Activated T-cell treated with anti-CD3 and anti-CD28 coated beads for 24 hours (primary cell): ENCODE results near the gene MRM2.
"Not testable (repeated sequence)": the region's sequence is repeated elsewhere in the genome, so short reads cannot be mapped to it uniquely, and the experiment has no call there.

Experiments
- DNase-seq: peaks from one replicate; pipeline ENCODE4 v3.0.0-alpha.2; 2020; ENCODE audit warnings: low read depth

The MRM2 gene

DNA sequence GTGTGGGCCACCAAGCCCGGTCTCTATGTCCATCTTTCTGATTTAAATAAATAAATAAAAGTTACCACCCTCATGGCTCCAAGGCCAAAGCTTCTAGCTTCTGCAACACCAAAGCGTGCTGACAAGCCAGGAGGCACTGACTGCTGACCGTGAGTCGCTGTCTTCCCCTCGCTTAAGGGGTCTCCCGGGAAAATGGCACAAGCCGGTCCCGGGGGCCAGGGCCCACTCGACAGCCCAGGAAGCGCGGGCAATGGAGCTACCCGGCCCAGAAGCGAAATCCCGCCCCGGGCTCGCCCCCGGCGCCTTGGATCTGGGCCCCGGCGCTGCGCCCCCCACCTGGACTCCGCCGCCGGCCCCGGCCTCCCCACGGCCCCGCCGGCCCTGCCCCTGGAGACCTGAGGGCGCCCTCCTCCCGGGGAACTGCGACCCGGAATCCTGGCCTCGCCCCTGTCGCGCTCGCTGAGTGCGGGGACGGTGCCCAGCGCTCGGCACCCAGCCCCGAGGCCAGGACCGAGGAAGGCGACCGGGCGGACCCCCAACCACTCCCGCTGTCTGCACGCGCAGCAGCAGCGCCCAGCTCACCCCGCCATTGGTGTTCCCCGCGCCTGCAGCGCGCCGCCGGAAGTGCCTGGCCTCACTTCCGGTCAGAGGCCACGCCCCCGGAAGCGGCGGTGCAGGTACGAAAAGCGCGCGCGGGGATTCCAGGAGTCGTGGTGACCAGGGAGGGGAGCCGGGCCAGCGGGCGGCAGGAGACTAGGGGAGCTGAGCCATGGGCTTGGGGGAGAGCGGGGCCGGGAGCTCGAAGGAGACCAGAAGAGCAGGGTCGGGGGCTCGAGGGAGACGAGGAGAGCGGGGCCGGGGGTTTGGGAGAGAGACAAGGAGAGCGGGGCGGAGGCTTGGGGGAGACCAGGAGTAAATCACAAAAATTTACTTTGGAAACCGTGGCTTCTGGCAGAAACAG lies at the start of gene MRM2, which contains the start of gene NUDT1:
Gene MRM2, minus strand, starts transcription at position 626 of the 961 bp plus-strand sequence. Its CDS starts 36 bp downstream, at position 590.
Gene NUDT1, plus strand, starts transcription at position 647 of the 961 bp plus-strand sequence. CDS start 2,349 bp downstream, outside the sequence.
- DNase-seq, result peak; percentile 69

DNA sequence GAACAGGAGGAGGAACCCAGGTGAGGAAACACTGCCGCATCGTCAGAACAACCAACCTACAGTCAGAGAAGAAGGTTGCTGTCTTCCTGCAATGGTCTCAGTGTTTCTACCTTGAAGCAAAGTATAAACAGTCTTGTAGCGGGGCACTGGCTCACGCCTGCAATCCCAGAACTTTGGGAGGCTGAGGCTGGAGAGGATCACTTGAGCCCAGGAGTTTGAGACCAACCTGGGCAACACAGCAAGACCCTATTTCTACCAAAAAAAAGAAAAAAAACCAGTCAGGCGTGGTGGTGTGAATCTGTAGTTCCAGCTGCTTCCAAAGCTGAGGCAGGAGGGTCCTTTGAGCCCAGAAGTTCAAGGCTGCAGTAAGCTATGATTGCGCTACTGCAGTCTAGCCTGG lies 48.9 kb upstream of the MRM2 start:
- no peak for DNase-seq

DNA sequence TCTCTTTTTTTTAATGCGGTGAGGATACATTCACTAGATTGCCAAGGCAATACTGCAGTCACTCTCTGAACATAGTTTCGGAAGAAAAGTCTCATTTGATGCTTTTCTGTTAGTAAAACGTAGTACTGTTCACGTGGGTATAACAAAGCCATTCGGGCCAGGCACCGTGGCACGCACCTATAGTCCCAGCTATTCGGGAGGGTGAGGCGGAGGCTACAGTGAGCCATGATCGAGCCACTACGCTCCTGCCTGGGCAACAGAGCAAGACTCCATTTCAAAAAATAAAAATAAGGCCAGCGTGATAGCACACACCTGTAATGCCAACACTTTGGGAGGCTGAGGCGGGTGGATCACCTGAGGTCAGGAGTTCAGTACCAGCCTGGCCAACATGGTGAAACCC lies 47.6 kb upstream of the MRM2 start:
- DNase-seq, result no peak

DNA sequence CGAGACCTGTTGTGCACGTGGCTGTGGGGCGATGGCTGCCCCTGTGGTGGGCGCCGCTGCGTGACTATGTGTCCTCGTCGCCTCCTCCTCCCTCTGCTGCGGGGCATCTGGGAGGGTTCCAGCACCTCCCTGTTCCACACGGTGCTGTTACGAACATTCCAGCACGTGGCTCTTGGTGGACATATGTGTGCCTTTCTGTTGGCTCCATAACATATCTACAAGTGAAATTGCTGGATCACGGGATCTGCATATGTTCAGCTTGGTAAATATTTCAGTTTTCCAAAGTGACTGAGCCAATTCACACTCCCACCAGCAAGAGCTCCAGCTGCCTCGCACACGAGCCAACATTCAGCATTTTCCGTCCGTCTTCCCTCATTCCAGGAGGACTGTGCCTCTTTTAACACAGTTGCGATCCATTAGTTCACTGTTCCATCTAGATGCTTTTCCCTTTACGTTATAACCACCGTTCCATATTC lies 47.1 kb upstream of the MRM2 start:
- DNase-seq, result no peak

DNA sequence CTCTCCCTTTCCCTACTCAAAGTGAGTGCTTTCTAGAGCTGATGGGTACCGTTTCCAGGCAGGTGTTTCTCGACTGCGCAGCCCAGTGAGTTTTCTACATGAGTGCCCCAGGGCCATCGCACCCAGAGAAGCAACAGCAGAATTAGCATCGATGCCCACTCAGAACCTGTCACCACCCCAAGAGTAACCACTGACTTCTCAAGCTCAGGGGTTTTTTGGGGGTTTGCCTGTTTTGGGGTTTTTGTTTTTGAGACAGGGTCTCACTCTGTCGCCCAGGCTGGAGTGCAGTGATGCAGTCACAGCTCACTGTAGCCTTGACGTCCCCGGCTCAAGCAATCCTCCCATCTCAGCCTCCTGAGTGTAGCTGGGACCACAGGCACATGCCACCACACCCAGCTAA lies 46.5 kb upstream of the MRM2 start:
- no peak for DNase-seq

DNA sequence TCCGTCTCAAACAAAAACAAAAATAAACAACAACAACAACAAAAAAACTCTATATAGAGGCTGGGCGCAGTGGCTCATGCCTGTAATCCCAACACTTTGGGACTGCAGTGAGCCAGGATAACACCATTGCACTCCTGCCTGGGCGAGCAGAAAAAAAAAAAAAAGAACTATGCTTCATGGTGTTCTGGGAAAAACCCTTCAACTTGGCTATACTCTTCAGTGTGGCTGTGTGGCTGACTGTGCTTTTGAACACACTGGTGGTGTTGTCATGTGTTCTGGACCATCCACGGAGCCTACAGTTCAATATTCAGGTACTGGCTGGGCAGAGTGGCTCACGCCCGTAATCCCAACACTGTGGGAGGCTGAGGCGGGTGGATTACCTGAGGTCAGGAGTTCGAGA lies 45.7 kb upstream of the MRM2 start:
- no peak for DNase-seq

DNA sequence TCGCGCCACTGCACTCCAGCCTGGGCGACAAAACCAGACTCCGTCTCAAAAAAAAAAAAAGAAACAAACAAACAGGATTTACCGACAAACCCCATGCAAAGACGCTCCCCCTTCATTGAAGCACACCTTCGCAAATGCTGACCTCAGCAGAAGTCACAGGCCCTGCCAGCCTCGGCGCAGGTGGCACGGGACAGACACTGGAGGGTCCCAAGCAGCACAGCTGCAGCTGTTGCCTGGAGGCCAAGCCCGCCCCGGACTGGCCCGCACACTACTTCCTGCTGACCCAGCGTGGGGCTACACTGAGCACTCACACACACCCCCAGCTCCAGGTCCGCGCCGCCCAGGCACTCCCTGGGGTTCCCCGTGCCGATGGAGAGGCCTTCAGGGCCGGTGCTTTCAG lies 41.1 kb upstream of the MRM2 start:
- DNase-seq, result no peak

DNA sequence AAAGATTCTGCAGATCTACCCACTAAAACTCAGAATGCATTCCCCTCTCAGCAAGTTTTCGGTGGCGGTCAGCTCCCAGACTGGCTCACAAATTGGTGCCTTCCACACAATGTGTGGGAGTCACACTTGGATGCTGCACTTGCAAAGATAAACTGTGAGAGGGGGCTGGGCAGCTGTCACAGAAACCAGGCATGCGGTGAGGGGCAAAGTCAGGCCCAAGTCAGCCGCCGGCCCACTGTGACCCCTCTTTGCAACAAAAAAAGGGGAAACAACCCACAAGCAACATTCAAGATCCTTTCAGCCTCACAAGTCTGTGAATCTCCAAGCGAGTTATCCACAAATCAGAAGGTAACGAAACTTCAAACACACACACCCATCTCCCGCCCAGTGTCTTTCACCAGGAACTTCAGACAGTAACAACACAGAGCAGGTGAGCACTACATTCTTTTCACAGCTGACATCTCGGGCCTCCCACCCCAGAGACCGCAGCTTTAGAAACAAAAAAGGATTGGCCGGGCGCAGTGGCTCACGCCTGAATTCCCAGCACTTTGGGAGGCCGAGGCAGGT lies 40.3 kb upstream of the MRM2 start:
- no peak for DNase-seq

DNA sequence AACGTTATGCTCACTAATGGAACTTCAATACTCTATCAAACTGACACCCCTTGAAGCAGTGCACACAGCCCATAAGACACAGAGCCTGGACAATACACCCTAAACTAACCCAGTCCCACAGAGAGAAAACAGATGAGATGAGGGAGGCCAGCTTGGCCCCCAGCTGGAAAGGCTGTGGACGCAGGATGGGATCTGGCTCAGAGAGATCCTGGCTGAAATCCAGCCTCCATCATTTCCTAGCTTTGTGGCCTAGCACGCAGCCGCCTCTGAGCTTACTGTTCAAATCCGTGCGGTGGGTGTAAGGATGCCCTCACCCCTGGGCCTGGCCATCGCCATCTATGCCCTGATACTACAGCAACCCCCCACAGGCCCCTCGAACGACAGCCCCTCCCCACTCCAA lies 39.5 kb upstream of the MRM2 start:
- no peak for DNase-seq

DNA sequence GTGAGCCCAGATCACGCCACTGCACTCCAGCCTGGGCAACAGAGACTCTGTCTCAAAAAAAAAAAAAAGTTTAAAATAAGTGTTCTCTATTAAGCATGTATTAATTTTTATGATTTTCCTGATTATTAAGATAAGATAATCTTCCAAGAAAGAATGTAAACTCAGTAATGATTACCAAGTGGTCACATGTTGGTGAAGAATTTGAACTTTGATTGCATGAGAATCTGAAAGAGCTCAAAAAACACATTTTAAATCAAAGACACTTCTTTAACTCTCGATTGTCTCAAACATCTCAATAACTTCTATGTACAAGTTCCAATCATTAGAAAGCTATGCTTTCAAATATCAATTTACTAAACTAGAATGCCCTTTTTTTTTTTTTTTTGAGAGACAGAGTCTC lies 38.4 kb upstream of the MRM2 start:
- DNase-seq, result no peak

DNA sequence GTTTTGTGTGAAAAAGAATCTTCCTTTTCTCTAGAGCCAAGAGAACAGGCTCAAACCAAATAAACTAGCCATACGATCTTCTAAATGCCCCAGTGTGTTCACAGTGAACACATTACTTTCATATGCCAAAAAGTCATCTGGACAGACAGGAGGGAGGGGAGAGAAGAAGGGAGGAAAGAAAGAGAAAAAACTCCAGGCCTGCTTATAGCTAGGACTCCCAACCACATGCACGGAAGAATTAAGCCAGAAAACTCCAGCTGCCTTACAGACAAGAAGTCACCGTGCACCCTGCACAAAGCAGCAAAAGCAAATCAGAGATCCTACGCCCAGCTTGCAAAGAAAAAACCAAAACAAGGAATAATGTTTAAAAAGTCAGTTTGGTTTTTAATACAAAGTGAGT lies 37.9 kb upstream of the MRM2 start:
- DNase-seq, result no peak

DNA sequence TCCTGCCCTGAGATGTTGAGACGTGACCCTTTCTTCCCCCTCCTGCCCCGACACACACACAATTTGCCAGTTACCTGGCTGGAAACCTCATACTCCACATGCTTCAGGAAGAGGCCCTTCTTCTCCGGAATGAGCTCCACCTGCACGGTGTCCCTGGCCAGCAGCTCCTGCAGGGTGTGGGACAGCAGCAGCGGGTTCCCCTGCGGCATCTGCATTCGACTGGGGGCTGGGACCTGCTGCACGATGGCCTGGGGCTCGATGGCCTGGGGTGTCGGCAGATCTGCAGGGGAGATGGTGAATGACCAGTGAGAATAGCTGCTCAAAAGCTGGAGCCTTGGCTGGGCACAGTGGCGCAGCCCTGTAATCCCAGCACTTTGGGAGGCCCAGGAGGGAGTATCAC lies 36.0 kb upstream of the MRM2 start:
- DNase-seq, result no peak

DNA sequence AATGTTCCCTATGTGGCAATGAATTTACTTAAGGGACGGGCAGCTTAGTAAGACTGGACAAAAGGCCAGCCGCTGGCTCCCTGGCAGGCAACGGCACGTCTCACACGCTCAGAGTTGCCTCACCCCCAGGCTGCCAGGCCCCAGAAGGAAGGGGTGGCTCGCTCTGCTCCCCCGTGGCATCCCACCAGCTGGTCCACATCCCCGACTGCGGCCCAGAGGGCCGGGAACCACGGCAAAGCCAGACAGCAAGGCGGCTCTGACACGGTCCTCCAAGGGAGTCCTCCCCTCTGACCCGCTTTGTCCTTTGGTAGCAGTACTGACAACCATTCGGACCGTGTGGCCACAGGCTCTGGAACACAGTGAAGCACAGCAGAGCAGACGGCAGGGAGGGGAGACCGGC lies 34.1 kb upstream of the MRM2 start:
- DNase-seq, result no peak

DNA sequence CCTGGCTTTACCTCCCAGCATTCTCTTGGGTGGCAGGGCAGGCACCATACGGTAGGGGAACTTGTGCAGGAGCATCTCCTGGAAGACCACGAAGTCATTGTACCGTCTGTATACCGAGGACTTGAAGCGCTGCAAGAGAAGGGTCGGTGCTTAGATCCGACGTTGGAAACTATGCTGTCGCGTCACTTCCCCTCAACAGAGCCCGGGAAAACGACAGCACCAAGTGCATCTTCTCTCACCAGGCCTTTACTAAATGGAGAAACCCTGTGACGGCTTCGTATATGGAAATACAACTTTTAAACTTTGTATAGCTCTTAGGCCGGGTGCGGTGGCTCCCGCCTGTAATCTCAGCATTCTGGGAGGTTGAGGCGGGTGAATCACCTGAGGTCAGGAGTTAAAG lies 33.1 kb upstream of the MRM2 start:
- DNase-seq, result no peak

DNA sequence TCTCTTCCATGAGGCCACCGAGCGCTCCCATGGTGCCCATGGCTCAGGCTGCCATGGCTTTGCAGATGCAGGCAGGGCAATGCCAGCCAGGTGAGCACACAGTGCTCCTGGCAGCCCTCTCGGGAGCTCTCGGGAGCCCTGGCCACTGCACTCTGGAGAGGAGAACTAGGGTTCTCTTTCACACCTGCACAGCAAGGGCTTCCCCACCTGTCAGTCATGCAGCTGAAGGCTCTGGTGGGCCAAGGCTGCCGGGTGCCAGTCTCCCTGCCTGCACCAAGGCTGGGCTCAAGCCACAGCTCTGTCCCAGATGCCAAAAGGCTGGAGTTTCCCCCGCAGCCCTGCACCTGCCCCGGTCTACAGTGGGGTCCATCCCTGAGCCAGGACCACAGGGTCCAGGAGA lies 32.7 kb upstream of the MRM2 start:
- DNase-seq, result no peak

DNA sequence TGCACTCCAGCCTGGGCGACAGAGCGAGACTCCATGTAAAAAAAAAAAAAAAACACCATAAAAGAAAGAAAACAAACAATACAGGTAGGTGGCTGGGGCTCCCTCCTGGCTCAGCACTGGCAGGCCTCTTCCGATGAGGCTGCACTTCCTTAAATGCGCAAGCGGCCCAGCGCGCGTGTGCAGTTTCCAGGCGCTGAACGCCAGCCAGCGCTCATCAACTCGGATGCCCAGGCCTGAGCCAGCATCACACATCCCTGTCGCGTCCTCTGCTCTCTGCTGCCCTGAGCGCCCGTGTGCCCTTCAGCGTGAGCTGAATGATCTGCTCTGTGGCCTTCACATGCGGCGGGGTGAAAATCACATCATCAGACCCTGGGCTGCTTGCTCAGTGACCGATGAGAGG lies 31.9 kb upstream of the MRM2 start:
- no peak for DNase-seq

DNA sequence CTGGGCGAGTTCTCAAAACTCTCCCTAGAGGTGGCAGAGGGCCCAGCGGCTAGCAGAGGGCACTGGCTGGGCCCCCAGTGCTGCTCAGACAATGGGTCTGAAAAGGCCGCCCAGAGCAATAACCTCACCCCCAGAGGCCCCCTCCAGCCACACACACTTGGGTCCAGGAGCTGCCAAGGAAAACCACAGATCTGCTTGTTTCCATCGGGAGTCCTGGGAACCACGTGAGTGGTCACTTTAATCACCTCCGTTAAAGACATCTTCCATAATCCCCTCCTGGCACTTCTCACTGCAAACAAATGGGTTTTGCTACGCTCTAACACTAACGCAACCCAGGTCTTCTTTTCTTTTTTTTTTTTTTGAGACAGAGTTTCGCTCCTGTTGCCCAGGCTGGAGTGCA lies 30.0 kb upstream of the MRM2 start:
- DNase-seq, result no peak

DNA sequence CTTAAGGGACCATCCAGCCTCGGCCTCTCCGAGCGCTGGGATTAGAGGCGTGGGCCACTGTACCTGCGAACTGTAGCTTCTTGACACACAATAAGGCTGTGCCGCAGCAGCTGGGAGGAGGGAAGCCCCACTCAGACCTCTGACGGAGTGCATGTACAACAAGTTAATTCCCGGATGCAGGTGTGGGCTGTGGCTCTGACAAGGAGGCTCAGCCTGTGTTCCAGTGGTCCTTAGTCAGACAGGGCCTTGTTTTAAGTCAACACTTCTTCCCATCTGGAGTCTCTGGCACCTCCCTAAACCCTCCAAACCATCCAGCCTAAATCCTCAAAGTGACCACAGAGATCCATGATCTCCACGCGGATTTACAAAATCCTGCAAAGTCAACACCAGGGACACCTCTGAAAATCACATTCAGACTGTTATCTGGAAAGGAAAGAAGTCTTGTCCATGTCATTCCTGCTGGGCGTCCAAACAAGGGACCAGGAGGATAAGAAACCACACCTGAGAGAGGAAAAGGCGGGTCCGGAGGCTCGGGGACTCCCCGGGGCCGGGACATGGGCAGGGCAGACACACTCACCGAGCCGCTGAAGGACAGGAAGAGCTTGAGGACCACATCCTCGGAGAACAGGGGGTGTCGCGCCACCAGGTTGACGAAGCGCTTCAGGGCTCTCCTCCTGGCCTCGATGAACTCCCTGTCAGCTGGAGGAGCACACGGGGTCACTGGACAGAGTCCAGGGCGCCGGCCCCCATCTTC lies 29.4 kb upstream of the MRM2 start:
- DNase-seq, result no peak

DNA sequence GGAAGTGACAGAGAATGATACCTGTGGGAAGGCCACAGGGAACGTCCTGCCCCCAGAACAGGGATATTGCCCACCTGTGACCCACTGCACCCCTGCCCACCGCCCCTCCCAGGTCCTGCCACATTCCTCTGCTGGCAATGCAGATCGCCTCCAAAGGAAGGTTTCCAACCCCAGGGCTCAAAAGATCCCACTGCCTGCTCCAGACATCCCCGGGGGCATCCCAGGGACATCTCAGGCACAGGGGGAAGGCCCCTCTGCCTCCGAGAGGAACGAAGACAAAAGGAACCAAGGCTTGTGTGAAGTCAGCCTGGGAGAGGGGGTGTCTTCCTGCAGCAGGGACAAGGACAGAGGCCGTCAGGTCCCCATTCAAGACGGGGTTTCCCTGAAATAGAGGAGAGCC lies 28.5 kb upstream of the MRM2 start:
- no peak for DNase-seq

DNA sequence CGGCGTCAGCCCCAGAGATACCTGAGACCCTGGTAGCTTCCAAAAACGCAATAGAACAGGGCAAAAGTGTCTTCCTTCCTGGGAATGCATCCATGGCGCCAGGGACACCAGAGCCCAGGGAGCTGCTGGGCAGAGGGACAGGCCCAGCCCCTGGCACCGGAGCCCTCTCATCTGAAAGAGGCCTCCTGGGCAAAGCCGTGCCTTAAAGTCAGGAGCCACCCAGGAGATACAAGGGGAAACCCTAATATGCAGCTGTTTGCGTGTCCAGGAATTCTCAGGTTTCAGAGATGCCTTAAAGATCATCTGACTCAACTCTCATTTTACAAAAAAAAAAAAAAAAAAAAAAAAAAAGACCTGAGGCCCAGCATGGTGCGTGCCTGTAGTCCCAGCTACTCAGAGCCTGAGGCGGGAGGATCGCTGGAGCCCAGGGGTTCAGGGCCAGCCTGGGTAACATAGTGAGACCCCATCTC lies 28.0 kb upstream of the MRM2 start:
- no peak for DNase-seq

DNA sequence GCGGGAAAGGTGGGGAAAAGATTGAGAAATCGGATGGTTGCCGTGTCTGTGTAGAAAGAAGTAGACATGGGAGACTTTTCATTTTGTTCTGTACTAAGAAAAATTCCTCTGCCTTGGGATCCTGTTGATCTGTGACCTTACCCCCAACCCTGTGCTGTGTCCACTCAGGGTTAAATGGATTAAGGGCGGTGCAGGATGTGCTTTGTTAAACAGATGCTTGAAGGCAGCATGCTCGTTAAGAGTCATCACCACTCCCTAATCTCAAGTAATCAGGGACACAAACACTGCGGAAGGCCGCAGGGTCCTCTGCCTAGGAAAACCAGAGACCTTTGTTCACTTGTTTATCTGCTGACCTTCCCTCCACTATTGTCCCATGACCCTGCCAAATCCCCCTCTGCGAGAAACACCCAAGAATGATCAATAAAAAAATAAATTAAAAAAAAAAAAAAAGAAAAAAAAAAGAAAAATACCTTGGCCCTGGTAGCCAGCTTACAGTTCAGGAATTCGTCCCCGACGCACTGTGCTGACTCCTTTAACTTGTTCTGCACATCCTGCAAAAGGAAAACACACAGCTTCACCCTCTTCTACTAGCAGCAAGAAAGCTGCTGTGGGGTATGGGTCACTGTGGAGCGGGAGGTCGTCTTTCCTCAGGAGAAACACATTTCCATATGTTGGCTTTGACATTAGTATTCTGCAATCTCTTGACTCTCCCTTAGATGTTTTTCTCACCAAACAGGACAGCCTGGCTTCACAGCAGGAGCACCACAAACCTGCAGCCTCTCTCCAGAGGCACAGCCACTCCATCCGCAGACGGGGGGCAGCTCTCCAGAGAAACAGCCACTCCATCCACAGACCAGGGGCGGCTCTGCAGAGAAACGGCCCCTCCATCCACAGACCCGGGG lies 27.3 kb upstream of the MRM2 start:
- not testable (repeated sequence) for DNase-seq

DNA sequence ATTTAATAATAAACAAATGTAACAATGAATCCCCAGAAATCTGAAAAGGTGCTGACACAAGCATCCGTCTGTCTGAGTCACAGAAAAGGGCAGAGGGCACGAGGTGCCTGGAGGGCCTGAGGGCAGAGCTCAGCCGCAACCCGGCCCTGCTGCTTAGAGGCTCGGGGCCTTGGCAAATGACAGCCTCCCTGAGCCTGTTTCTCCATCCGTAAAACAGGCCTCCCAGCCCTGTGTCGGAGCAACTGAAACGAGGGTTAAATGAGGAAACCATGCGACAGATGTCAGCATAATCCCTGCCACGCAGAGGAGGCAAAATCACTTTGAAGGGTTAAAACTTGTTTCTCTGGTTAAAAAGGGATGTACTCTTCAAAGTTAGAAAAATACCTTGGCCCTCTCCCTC lies 24.9 kb upstream of the MRM2 start:
- DNase-seq, result no peak
